HG03457 (cell line): Measurements from ENCODE around the gene ARL2BP.

ENCODE experiments used
- ATAC-seq: cut with Tn5 transposase; IDR thresholded peaks from one replicate; pipeline ENCODE4 v1.9.1; 2021; ENCODE audit warnings: moderate number of reproducible peaks; ENCODE audit not compliant: unreplicated experiment

The ARL2BP gene

DNA sequence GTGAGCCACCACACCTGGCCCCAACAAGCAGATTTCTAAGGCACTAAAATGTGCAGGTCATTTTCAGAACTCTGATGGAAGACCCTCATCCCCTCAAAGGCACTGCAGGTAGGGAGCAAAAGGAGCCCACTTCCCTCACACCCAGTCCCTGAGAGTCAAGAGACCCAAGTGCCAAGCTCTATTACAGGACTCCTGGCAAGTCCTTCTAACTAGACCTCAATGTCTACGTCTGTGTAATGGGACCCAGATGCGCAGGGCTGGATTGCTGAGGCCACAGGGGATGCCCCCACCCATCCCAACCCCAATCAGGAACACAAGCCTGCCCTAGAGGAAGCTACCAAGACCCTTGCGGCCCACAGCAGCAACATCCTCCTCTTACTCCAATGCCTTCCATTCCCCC lies 36.7 kb downstream of the ARL2BP start:
- no peak for ATAC-seq

DNA sequence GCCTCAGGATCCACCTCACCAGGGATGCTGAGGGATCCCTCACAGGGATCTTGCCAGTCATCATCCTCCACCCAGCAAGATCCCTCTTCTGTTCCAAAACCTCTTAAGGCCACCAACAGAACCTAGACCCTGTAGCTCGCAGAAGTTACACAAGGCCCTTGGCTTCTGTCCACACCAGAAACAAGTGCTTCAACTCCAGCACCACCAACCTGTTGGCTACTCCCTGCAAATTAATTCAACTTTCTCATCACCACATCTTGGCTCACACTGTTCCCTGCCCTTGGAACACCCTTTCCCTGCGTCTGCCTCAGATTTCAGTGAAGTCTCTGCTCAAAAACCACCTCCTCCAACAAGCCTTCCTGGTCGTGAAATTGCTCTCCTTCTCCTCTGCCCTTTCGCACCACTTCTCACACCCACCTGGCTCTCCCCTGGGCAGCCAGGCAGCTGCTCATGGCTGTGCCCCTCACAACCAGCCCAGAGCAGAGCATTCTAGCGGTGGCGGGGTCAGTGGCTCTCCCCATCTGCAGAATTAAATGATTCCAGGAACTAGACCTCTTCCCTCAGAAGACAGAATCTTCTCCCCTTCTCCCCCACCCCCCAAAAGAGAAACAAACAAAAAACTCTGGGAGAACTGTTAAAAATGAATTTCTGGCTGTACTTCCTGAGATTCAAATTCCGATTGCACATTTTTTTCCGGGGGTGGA lies 37.6 kb downstream of the ARL2BP start:
- no peak for ATAC-seq

DNA sequence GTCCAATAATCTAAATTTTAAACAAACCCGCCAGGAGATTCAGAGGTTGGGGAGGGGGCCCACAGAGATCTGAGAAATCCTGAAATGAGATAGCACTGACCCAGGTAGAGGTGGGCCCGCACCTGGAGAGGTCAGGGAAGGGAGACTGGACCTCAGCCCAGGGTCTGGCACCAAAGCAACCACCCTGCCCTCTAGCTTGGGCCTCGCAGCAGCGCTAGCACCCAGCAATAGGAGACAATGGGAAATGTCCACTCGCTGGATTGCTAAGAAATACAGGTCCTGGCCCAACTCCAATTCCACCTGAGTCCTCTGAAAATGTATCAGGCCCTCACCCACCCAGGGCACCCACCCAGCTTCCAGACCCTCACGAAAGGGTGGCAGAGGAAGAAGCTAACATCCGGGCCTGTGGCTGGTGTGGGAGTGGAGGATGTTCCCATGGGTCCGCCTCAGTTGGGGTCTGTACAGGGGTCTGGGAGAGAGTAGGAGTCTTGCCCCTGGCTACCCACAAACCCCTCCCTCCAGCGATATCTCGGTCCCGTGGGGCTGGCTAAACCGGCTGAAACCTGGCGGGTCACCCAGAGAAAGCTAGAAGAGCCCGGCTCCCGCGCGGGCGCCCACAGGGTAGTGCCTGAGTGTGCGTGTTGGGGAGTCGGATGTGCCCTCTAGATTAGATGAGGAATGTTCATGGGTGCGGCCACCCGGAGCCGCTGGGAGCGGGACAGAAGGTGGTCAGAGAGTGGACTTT lies 38.3 kb downstream of the ARL2BP start:
- no peak for ATAC-seq

- ATAC-seq = no peak
These were observed 38.8 kb downstream of the ARL2BP start for GRCh38 chr16:57283959-57284208.

- ATAC-seq = no peak
These were observed 39.3 kb downstream of the ARL2BP start, which contains the start of gene PLLP for GRCh38 chr16:57284209-57284951. TSS of gene PLLP (minus strand) at chr16:57284672. CDS start at chr16:57284540, 132 bp downstream.

DNA sequence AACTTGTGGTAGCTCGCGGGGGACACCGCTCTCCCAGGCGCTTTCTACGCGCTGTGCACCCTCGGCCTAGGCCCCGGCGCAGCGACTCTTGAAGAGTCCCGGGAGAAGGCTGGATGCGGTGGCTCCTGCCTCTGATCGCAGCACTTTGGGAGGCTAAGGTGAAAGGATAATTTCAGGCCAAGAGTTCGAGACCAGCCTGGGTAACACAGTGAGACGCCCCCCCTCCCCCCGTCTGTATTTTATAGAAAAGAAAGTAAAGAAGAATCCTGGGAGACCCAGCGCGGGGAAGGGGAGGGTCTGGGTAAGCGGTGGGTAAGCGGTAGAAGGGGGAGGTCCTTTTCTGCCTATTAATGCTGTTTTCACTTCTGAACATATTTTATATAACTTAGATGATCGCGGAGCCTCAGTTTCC lies 39.9 kb downstream of the ARL2BP start:
- no peak for ATAC-seq

DNA sequence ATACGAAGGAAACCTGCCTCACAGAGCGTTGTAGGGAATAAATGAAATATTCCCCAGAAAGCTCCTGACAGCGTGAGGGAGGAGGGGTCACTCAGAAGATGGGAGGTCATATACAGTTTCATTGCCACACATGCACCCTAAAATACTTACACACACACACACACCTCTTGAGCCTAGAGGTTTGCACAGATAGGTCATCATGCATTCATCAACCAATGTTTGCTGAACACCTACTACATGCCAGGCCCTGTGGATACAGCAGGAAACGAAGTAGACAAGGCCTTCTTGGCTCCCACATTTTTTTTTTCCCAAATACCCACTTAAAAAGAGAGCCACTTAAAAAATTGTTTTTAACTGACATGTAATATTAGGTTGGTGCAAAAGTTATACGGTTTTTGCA lies 40.3 kb downstream of the ARL2BP start:
- no peak for ATAC-seq

DNA sequence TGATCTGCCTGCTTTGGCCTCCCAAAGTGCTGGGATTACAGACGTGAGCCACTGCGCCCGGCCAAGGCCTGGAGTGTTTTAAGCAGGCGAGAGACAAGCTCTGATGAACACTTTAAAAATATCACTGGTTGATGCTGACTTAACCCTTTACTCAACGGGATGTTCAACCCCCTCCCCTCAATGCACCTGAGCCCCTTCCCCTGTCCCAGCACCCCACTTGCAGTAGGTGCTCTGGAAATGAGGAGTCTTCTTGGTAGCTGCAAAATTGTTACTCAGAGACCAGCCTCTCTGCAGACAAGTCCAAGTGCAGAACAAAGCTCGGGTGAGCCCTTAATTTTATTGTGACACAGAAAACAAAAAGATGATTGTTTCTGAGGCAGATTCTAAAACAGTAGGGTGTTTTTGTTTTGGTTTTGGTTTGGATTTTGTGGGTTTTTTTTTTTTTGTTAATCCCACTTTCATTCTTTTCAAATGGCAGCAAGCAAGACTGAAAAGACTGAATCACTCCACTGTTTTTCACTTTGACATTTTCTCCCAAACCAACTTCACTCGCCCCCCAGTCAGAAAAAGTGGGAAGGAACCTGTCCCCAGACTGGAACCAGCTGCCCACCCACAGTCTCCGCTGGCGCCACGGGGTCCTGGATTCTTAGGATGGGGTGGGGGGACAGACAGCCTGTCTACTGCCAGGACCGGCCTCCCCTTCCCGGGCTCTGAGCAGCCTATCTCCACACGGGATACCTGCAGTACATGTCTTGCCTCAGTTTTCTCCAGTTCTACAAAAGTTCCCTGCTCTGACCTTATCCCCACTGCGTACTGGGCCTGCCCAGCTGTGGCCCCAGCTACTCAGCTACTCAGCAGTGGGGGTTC lies 44.6 kb downstream of the ARL2BP start:
- ATAC-seq = no peak

DNA sequence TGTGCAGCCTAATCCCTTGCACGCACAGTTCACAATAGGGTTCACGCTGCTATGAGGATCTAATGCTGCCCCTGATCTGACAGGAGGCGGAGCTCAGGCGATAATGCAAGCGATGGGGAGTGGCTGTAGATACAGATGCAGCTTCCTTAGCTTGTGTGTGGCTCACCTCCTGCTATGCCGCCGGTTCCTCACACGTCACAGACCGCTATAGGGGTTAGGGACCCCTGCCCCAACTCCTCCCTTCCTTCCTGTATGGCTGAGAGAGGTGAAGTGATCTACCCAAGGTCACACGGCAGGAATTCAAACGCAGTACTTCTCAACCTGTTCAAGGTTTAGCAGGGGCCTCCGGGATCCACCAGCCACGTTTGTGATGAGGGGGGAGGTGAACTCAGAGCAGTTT lies 52.8 kb downstream of the ARL2BP start:
- ATAC-seq = no peak

GRCh38 chr16:57299009-57299718 lies 54.1 kb downstream of the ARL2BP start:
- peak; percentile 21 for ATAC-seq

DNA sequence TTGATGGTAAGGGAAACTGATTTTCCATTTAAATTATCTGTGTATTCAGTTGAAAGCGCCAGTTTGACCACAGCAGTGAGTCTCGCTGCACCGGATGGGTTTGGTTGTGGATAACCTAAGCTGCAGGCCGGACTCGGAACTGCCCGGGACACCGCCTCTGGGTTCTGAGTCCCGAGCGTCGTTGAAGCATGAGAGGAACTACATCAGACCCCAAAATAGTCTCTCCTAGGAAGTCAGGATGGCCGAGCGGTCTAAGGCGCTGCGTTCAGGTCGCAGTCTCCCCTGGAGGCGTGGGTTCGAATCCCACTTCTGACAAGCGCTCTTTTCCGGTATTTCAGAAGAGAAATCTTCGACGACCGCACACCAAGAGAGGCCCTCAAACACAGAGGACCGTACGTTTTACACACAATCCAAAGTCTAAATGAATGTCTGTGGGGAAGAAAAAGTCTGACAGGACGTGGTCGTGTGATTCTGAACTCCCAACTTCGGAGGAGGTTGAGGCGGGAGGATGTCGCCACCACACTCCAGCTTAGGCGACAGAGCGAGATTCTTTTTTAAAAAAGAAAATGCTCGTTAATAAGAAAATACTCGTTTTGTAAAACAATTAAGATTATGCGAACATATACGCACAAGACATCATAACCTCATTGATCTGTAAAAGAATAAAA lies 54.8 kb downstream of the ARL2BP start:
- ATAC-seq = peak; percentile 45

DNA sequence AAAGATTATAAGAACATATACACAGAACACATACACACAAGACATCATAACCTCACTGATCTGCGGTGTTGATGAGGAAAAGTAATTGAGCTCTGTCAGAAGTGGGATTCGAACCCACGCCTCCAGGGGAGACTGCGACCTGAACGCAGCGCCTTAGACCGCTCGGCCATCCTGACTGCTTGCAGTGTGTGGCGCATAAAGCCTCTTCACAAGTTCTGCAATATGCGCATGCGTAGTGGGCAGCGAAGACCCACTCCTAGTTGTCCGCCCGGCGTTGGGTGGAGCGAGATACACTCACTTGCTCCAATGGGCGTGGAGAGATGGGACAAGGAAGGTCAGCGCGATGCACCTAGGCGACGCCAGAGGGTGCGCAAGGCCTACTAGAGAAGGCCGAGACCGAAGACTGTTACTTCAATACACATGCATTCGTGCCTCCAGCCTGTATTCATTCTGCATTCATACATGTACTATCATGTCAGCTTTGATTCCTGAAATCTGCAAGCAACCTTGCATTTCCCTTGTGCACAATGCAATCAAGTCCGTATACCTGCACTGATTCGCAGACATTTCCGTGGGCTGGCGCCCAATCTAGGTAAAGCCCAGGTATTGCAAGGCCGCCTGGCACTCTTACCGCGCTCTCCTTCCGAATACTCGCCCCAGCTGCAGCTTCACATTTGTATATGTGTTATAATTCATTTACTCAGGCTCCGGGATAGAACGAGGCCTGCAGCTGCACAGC lies 55.5 kb downstream of the ARL2BP start:
- peak; percentile 71 for ATAC-seq

DNA sequence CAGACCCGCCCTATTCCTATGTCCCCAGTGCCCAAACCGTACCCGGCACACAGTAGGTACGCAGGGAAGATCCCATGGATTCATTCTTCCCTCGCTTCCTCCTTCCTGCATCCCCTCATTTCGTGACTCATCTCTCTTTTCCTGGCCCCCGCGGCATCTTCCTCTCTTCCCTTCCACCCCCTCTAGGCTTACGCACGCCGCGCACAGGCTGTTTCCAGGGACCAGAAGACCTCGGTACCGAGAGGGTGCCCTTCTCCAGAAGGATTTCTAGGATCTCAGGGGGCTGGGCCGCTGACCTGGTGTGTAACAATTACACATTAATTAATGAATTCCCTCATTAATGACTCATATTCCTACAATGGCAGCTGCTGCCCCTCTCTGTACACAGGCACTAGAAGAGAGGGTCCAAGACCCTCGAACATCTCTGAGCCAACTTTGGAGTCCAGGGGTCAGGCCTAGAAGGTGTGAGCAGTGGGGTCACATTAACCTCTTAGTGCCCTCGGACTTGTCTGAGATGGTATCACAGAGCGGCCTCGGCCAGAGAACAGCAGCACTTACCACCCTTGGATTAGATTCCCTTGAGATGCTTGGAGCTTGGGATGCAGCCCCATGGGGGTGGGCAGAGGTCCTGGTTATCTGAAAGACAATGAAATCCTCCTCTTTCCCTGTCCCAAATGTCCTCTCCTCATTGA lies 56.2 kb downstream of the ARL2BP start:
- no peak for ATAC-seq
